ENCODE data around the gene CYP21A2. TPM values are rescaled to one million over a fixed set of nuclear protein-coding genes. Genes with fewer than 3 reads are reported as not detected.
"Not testable (repeated sequence)": the region's sequence is repeated elsewhere in the genome, so short reads cannot be mapped to it uniquely, and the experiment has no call there.

CYP21A2 gene
- total RNA-seq, 1 donor from 2014 or later = 6.1 TPM

- DNase-seq (ENCODE audit: low spot score); intact Hi-C loops (cut with DNase I): not testable (repeated sequence)
- peak; percentile 83 for ATAC-seq
Observed at GRCh38 chr6:32014547-32014946, 23.7 kb upstream of the CYP21A2 start, which contains the start of gene C4B. TSS of gene C4B (plus strand) at chr6:32014795. CDS start at chr6:32014846, 51 bp downstream.

- ATAC-seq; intact Hi-C loops (cut with DNase I); DNase-seq (ENCODE audit: low spot score): not testable (repeated sequence)
Observed at GRCh38 chr6:32022100-32022499, 16.1 kb upstream of the CYP21A2 start.

DNA sequence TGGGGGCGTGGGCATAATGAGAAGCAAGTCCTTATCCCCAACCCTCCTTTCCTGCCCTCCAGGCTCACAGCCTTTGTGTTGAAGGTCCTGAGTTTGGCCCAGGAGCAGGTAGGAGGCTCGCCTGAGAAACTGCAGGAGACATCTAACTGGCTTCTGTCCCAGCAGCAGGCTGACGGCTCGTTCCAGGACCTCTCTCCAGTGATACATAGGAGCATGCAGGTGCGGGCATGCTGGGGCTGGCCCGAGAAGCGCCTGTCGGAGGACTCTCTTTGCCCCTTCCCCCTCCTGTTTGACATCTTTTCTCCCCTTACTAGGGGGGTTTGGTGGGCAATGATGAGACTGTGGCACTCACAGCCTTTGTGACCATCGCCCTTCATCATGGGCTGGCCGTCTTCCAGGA, 9.6 kb upstream of the CYP21A2 start:
- DNase-seq (ENCODE audit: low spot score); intact Hi-C loops (cut with DNase I); ATAC-seq: not testable (repeated sequence)

DNA sequence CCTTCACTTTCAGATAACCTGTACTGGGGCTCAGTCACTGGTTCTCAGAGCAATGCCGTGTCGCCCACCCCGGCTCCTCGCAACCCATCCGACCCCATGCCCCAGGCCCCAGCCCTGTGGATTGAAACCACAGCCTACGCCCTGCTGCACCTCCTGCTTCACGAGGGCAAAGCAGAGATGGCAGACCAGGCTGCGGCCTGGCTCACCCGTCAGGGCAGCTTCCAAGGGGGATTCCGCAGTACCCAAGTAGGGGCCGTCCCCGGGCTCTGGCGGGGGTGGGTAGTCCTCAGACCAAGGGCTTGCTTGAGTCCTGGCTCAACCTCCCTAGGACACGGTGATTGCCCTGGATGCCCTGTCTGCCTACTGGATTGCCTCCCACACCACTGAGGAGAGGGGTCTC, 8.7 kb upstream of the CYP21A2 start:
- DNase-seq (ENCODE audit: low spot score); ATAC-seq; intact Hi-C loops (cut with DNase I): not testable (repeated sequence)

DNA sequence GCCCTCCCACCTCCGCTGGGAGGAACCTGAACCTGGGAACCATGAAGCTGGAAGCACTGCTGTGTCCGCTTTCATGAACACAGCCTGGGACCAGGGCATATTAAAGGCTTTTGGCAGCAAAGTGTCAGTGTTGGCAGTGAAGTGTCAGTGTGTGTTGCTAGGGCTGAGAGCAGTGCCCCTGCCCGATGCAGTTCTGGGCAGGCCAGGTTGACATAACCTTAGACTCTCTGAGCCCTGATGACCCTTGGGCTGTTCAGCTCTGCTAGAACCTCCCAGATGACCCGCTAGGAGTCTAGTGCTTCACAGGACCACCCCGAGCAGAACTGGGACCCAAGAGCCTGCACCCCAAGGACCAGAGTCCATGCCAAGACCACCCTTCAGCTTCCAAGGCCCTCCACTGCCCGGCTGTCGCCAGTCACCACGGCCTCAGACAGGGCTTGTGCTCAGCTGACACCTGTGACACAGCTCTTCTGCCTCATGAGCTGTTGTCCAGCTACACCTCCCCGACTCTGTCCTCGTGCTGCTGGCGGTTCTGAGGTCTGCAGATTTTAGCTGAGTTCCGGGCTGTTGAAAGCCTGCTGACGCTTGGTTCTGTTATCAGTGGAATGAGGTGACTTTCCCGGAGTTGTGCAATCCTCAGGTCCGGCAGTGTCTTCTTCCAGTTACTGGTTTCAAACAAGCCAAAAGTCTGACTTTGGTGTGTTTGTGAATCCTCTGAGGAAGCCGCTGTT, 2.8 kb upstream of the CYP21A2 start:
- DNase-seq (ENCODE audit: low spot score); intact Hi-C loops (cut with DNase I): not testable (repeated sequence)
- peak; percentile 53 for ATAC-seq

DNA sequence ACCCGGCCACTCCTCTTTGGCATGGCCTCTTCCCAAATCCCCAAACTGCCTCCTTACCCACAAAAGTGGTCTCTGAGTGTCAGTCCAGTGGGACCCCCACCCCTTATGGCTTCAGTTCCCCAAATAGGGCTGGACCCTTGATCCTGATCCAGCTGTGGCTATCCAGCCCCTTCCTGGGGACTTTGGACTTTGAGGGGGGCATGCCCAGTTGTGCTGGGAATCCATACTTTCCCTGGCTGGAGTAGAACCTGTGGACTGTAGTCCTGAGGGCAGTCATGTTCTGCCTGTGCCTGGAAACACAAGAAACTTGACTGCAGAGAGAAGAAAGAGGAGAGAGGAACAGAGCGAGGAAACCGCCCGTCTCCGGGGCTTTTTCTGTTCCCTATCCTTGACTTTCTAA, 1.1 kb upstream of the CYP21A2 start:
- intact Hi-C loops (cut with DNase I) = not testable (repeated sequence)

GRCh38 chr6:32038878-32039277, 663 bp downstream of the CYP21A2 start:
- ATAC-seq; DNase-seq (ENCODE audit: low spot score); intact Hi-C loops (cut with DNase I): not testable (repeated sequence)

More for the DNA sequence above, 1.1 kb upstream of the CYP21A2 start:
- ATAC-seq; DNase-seq (ENCODE audit: low spot score): not testable (repeated sequence)

DNA sequence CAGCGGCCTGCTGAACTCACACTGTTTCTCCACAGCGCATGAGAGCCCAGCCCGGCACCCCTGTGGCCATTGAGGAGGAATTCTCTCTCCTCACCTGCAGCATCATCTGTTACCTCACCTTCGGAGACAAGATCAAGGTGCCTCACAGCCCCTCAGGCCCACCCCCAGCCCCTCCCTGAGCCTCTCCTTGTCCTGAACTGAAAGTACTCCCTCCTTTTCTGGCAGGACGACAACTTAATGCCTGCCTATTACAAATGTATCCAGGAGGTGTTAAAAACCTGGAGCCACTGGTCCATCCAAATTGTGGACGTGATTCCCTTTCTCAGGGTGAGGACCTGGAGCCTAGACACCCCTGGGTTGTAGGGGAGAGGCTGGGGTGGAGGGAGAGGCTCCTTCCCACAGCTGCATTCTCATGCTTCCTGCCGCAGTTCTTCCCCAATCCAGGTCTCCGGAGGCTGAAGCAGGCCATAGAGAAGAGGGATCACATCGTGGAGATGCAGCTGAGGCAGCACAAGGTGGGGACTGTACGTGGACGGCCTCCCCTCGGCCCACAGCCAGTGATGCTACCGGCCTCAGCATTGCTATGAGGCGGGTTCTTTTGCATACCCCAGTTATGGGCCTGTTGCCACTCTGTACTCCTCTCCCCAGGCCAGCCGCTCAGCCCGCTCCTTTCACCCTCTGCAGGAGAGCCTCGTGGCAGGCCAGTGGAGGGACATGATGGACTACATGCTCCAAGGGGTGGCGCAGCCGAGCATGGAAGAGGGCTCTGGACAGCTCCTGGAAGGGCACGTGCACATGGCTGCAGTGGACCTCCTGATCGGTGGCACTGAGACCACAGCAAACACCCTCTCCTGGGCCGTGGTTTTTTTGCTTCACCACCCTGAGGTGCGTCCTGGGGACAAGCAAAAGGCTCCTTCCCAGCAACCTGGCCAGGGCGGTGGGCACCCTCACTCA, 1.4 kb downstream of the CYP21A2 start:
- peak; percentile 4 for ATAC-seq
- intact Hi-C loops (cut with DNase I); DNase-seq (ENCODE audit: low spot score): not testable (repeated sequence)

DNA sequence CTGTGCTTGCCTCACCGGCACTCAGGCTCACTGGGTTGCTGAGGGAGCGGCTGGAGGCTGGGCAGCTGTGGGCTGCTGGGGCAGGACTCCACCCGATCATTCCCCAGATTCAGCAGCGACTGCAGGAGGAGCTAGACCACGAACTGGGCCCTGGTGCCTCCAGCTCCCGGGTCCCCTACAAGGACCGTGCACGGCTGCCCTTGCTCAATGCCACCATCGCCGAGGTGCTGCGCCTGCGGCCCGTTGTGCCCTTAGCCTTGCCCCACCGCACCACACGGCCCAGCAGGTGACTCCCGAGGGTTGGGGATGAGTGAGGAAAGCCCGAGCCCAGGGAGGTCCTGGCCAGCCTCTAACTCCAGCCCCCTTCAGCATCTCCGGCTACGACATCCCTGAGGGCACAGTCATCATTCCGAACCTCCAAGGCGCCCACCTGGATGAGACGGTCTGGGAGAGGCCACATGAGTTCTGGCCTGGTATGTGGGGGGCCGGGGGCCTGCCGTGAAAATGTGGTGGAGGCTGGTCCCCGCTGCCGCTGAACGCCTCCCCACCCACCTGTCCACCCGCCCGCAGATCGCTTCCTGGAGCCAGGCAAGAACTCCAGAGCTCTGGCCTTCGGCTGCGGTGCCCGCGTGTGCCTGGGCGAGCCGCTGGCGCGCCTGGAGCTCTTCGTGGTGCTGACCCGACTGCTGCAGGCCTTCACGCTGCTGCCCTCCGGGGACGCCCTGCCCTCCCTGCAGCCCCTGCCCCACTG, 2.3 kb downstream of the CYP21A2 start:
- intact Hi-C loops (cut with DNase I); DNase-seq (ENCODE audit: low spot score): not testable (repeated sequence)
- peak; percentile 28 for ATAC-seq

GRCh38 chr6:32041050-32041321, 2.8 kb downstream of the CYP21A2 start:
- ATAC-seq; intact Hi-C loops (cut with DNase I); DNase-seq (ENCODE audit: low spot score): not testable (repeated sequence)

DNA sequence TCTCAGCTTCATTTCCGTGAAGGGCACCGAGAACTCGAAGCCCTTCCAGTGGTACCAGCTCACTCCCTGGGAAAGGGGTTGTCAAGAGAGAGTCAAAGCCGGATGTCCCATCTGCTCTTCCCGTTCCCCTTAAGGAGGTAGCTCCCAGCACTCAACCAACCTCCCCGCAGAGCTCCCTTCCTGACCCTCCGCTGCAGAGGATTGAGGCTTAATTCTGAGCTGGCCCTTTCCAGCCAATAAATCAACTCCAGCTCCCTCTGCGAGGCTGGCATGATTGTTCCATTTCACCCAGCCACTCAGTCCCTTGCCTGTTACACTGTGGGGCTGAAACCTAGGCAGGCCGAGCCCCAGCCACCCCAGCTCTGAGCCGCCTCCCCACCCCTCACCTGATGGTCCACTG, 3.2 kb downstream of the CYP21A2 start:
- DNase-seq (ENCODE audit: low spot score); intact Hi-C loops (cut with DNase I); ATAC-seq: not testable (repeated sequence)

- not testable (repeated sequence) for DNase-seq (ENCODE audit: low spot score); ATAC-seq
Observed at GRCh38 chr6:32042276-32042675, 4.1 kb downstream of the CYP21A2 start.

GRCh38 chr6:32043589-32044380, 5.6 kb downstream of the CYP21A2 start:
- DNase-seq (ENCODE audit: low spot score) = not testable (repeated sequence)

More at GRCh38 chr6:32042276-32042675, 4.1 kb downstream of the CYP21A2 start:
- intact Hi-C loops (cut with DNase I) = not testable (repeated sequence)

DNA sequence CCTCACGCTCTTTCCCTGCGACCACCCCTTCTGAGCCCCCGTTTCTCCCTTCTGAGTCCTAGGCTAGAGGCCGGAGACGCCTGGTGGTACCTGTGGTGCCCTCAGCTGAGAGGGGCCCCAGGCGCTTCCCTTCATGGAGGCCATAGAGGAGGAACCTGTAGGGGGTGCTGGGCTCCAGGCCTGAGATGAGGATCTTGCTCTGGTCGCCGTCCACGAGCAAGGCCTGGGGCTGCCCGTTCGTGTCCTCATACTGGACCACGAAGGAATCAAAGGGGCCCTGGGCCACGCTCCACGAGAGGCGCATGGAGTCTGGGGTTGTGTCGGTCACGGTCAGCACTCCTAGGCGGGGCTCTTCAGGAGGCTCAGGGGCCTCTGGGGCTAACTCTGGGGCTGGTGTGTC, 6.7 kb downstream of the CYP21A2 start:
- intact Hi-C loops (cut with DNase I); ATAC-seq; DNase-seq (ENCODE audit: low spot score): not testable (repeated sequence)

More at GRCh38 chr6:32043589-32044380, 5.6 kb downstream of the CYP21A2 start:
- ATAC-seq; intact Hi-C loops (cut with DNase I): not testable (repeated sequence)

- intact Hi-C loops (cut with DNase I) = no loop called here
- DNase-seq (ENCODE audit: low spot score) (no peak), ATAC-seq (peak; percentile 37)
Observed at GRCh38 chr6:32045811-32046449, 7.7 kb downstream of the CYP21A2 start.

DNA sequence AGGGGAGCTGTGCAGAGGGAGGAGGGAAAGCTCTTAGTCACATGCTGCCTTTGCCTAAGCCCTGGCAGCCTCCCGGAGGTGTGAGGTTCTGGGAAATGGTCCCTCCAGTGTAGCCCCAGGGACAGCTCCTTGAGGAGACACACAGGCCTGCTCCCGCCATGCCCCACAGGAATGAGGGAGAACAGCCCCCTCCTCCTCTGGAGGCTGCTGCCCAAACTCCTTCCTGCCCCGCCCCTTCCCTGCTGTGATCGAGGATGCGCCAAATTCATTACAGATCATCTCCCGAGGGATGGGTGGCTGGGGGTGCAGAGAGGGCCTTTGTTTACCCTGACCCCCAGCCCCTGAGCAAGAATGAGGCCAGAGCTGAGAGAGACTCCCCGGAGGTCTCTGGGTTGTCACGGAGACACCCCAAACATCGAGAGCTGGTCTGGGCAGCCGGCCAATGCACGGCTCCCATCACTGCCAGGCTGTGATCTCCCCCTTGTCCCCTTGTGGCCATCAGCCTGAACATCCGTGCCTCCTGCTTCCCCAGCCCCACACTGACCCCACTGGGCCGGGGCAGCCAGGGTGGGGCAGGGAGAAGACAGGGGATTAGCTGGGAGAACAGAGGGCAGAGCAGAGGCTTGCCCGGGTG, 8.4 kb downstream of the CYP21A2 start:
- intact Hi-C loops (cut with DNase I) = no loop called here
- DNase-seq (ENCODE audit: low spot score) = no peak

DNA sequence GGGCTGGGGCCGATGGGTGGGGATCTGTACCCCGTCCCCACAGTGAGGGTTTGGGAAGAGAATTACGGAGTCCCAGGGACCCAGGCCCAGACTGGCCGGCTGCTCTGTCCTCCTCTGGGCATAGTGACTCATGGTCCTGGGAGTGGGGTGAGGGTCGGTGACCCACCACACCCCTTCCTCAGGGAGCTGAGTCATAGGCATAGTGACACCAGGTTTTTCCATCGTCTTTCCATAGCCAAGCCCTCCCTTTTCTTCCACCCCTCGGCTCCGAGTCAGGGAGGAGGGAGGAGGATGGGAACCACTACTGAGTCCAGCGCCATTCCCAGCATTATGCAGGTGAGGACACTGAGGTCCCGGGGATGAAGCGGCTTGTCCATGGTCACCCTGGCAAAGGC, 8.9 kb downstream of the CYP21A2 start:
- DNase-seq (ENCODE audit: low spot score) (peak; percentile 77), ATAC-seq (peak; percentile 80)
- intact Hi-C loops (cut with DNase I) = no loop called here

More for the DNA sequence above, 8.4 kb downstream of the CYP21A2 start:
- peak; percentile 50 for ATAC-seq
